GM13976 (cell line): ENCODE results near the gene POLR1H.

ENCODE experiments used
- DNase-seq: peaks from one replicate; pipeline ENCODE4 v3.0.0; 2012; ENCODE audit warnings: low spot score
- in situ Hi-C: fragments of 300-500 bp; cut with MboI; formaldehyde crosslinking; loops from one replicate; pipeline ENCODE4 v1.12.0; 2022; ENCODE audit warnings: low sequenced_read_pairs, mixed read lengths, inconsistent platforms; ENCODE audit not compliant: unreplicated experiment
- TF ChIP-seq, protein P1 (sequence below): IDR thresholded peaks from 2 replicates; pipeline ENCODE4 v1.5.1; 2012; ENCODE audit warnings: borderline replicate concordance, mild to moderate bottlenecking; ENCODE audit not compliant: insufficient read depth; ENCODE audit errors: extremely low read depth, missing control alignments, control extremely low read depth

POLR1H gene

DNA sequence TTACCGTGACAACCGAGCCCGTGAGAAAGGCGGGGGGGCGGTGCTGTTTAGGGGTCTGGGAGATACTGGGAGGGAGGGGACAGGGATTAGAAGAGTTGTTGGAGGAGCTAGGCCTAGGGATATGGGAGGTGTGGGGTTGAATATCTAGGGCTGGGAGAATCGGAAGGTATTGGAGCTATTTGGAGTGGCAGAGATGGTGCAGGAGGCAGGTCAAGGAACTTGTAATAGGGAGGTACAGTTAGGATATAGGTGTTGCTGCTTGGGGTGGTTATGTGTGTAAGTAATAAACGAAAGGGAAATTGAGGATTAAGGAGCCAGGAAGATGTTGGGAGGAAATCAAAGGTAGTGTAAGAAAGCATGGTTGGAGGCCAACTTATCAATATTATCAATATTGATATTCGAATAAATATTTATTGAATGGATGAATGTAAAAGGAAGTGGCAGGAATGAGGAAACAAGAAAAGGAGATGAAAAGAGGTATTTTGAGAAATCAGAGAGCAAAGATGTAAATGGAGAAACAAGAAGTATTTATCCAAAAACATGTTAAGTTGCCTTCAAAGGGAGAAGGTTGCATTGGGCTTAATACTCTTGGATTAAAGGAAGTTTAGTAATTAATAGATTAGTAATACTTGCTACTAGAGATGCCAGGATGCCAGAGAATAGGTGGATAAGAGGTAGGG is 6.5 kb downstream of the POLR1H start:
- in situ Hi-C loops, result no loop called here
- TF ChIP-seq, protein P1, sequence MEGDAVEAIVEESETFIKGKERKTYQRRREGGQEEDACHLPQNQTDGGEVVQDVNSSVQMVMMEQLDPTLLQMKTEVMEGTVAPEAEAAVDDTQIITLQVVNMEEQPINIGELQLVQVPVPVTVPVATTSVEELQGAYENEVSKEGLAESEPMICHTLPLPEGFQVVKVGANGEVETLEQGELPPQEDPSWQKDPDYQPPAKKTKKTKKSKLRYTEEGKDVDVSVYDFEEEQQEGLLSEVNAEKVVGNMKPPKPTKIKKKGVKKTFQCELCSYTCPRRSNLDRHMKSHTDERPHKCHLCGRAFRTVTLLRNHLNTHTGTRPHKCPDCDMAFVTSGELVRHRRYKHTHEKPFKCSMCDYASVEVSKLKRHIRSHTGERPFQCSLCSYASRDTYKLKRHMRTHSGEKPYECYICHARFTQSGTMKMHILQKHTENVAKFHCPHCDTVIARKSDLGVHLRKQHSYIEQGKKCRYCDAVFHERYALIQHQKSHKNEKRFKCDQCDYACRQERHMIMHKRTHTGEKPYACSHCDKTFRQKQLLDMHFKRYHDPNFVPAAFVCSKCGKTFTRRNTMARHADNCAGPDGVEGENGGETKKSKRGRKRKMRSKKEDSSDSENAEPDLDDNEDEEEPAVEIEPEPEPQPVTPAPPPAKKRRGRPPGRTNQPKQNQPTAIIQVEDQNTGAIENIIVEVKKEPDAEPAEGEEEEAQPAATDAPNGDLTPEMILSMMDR, result no peak
- DNase-seq, result no peak

DNA sequence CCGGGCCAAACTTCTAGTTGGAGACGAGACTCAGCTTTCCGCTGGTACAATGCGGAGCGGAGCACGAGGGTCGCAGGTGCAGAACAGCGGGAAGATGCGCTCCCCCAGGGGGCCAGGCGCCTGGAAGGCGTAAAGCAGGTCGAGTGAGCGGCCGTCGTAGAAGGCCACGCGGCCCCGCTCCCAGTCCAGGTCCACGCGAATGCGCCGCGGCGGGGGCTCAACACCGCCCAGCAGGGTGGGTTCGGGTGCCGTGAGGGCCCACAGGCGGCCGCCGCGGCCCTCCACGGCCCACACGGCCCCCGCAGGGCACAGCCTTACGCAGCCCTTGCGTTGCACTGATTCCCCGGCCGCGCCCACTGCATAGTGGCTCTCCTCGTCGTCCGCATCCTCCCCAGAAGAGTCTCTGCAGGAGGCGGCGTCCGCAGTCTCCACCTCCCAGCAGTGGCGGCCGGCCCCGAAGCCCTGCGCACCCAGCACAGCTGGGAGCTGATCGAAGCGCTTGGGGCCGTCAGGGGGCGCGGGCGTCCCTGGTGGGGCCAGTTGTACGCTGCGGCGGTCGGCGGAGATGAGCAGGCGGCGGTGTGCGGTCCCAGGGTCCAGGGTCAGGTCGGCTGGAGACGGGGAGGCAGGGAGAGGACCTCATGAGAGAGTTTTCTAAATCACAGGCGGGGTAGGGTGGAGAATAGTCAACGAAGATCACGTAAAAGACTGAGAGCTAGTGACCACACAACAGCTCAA is 10.2 kb downstream of the POLR1H start:
- DNase-seq, result peak; percentile 53
- TF ChIP-seq, protein P1, result no peak
- in situ Hi-C loops, result no loop called here

DNA sequence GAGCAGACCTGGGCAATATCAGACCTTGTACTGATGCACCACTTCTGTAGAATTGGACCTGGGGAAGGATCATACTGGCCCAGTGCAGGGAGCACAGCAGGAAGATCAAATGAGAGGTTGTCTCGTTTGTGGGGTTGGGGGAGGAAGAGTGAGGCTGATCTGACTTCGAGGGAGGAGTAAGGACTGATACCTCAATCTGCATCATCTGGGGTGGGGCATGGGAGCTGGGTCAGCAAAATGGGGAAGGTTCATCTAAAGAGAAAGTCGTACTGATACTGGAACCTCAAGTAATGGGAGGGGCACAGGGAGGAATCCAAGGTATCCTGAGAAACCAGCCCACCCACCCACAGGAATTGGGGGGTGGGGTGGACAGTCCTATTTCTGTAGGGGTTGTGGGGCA is 10.8 kb downstream of the POLR1H start:
- TF ChIP-seq, protein P1, result no peak
- in situ Hi-C loops, result no loop called here
- no peak for DNase-seq

DNA sequence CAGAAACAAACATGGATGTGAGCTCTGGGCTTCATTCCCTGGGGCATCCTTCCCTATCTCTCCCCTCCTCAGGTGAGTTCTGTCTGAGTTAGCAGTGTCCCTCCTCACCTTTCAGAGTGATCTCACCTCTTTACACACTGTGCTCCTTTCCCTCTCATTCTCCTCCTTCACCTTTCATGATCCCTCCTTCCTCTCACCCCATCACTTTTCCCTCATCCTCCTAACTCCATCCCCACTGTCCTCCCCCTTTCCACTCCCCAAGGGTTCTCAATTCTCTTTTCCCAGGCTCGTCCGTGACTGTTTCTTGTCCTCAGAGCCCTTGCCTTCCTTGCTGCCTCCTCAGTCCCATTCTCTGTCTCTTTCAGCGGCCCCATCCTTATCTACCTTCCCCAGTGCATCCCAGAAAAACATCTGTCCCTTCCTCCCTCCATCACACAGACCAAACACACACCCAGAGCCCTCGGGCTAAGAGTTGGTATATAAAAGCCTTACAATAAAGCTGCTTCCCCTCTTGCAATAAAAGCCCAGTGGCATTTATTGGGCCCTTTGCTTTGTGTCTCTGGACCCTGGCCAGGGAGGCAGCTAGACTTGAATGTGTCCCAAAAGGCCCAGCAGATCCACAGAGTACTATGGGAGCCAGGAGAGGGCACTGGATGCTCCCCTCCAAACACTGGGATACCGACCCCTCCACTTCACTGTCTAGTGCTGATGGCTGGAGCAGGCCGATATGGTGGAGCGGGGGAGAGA is 12.6 kb downstream of the POLR1H start:
- in situ Hi-C loops, result no loop called here
- DNase-seq, result no peak
- TF ChIP-seq, protein P1, result no peak

DNA sequence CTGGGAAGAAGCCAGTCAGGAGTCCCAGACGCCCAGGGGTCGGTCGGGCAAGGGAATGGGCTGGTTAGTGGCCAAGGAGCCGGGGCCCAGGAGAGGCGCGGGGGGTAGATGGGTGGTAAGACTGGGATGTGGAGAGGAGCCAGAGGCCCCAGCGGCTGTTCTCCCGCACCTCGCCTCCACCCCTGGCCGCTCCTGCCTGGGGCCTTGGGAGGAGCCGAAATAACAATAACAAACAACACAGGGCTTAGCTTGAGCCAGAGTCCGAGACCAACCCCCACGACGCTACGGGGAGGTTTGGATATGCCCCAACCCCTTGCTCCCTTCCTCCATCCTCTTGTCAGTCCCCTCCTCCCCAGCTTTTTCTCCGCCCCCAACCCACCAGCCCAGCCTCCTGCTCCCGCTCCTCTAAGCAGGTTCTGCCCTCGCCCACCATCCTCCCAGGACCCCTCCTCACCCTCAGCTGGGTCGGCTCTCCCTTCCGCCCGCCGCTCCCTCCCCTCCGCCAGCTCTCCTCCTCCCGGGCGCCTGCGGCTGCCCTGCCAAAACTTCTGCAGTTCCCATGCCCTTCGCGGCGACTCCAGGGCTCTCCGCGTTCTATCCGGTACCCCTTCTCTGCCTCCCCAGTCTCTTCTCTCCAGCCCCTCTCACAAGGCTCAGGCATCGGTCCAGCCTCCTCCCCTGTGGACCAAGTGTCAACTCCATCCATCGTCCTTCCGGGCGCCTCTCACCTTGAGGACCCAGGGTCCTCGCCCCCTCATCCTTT is 13.4 kb downstream of the POLR1H start:
- in situ Hi-C loops, result no loop called here
- DNase-seq, result peak; percentile 41
- TF ChIP-seq, protein P1, result no peak
